ENCODE data around the gene KIF13A.

The KIF13A gene

DNA sequence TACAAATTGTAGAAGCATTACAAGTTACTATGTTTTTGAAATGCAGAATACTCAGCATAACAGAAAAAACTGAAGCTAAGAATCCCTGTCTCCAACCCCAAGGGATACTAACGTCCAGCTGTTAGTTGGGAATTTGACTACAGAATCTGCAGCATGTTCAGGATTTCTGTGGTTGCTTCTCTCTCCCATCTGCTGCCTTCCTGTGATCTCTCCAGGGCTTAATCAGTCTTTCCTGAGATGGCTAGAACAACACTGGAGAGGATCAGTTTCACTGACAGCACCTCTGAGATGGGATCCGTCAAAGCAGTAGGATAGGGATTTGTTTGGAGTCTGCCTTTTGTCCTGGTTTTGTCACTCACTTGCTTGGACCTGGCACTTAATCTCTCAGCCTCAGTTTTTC, 207.4 kb downstream of the KIF13A start:
- H3K4me3 ChIP-seq (ENCODE audit: low read length): no peak overlapping the region
- H3K9me2 ChIP-seq (replicated peaks; ENCODE audit: insufficient read depth, low read length): no peaks in the 10 kb centered on the region
- H3K4me2 ChIP-seq (ENCODE audit: low read depth, low read length): no peak overlapping the region
- no peaks in the 10 kb centered on the region for H3K4me1 ChIP-seq (ENCODE audit: low read length)
- no peak overlapping the region for H2AFZ ChIP-seq (ENCODE audit: low read length)
- H3K27me3 ChIP-seq (replicated peaks; ENCODE audit: insufficient read depth, low read length): no peaks in the 10 kb centered on the region
- no peaks in the 10 kb centered on the region for H3K36me3 ChIP-seq (replicated peaks; ENCODE audit: insufficient read depth, low read length)
- DNase-seq: no peak
- H3K9ac ChIP-seq (ENCODE audit: low read length): no peak overlapping the region
- H4K20me1 ChIP-seq (ENCODE audit: insufficient read depth, low read length): no peaks in the 10 kb centered on the region
- H3F3A ChIP-seq (ENCODE audit: insufficient read depth, low read length): no peaks in the 10 kb centered on the region
- H3K9me3 ChIP-seq (replicated peaks; ENCODE audit: insufficient read depth, low read length): no peaks in the 10 kb centered on the region
- TF ChIP-seq EZH2 (optimal IDR thresholded peaks at IDR 0.05; ENCODE audit: low read depth, low read length): no peak
- TF ChIP-seq EZH2phosphoT487 (IDR thresholded peaks at IDR 0.05; ENCODE audit: low read length): no peak
- H3K79me2 ChIP-seq (ENCODE audit: low read length): no peaks in the 10 kb centered on the region
- H3K27ac ChIP-seq (ENCODE audit: low read length): no peak overlapping the region

GRCh38 chr6:17771609-17772008, 215.8 kb downstream of the KIF13A start:
- H3F3A ChIP-seq (ENCODE audit: insufficient read depth, low read length): no peaks in the 10 kb centered on the region
- no peak overlapping the region for H3K27ac ChIP-seq (ENCODE audit: low read length)
- no peak overlapping the region for H2AFZ ChIP-seq (ENCODE audit: low read length)
- no peaks in the 10 kb centered on the region for H3K4me1 ChIP-seq (ENCODE audit: low read length)
- no peak for DNase-seq
- H3K9me2 ChIP-seq (replicated peaks; ENCODE audit: insufficient read depth, low read length): no peaks in the 10 kb centered on the region
- no peaks in the 10 kb centered on the region for H3K27me3 ChIP-seq (replicated peaks; ENCODE audit: insufficient read depth, low read length)
- no peak overlapping the region for H3K4me3 ChIP-seq (ENCODE audit: low read length)
- no peak overlapping the region for H3K9ac ChIP-seq (ENCODE audit: low read length)
- no peak overlapping the region for H3K4me2 ChIP-seq (ENCODE audit: low read depth, low read length)
- no peaks in the 10 kb centered on the region for H3K79me2 ChIP-seq (ENCODE audit: low read length)
- H3K9me3 ChIP-seq (replicated peaks; ENCODE audit: insufficient read depth, low read length): no peaks in the 10 kb centered on the region
- TF ChIP-seq EZH2phosphoT487 (IDR thresholded peaks at IDR 0.05; ENCODE audit: low read length) (no peak), CTCF (IDR thresholded peaks at IDR 0.05; ENCODE audit: low read length) (no peak), EZH2 (optimal IDR thresholded peaks at IDR 0.05; ENCODE audit: low read depth, low read length) (no peak)
- H3K36me3 ChIP-seq (replicated peaks; ENCODE audit: insufficient read depth, low read length): no peaks in the 10 kb centered on the region
- H4K20me1 ChIP-seq (ENCODE audit: insufficient read depth, low read length): no peaks in the 10 kb centered on the region

DNA sequence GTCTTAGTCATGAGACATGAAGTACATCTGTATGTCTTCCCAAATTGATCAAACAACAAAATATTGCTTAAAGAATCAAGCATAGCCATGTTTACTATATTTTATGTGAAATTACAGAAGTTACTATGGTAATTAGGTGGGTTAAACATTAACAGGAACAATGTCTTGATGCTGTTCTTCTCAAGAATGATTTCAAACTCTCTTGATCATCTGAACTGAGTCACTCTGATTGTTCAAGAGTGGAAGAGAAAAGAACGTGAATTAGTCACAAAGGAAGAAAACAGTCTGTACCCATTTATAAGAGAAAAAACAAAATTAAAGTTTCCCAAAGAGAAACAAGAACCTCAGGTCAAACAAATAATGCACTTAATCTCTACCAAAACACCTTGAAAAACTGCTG, 218.6 kb downstream of the KIF13A start:
- Histone ChIP-seq H3F3A (ENCODE audit: insufficient read depth, low read length) (no peaks in the 10 kb centered on the region), H3K36me3 (replicated peaks; ENCODE audit: insufficient read depth, low read length) (no peaks in the 10 kb centered on the region), H2AFZ (ENCODE audit: low read length) (no peak overlapping the region), H3K4me3 (ENCODE audit: low read length) (no peak overlapping the region), H3K27ac (ENCODE audit: low read length) (no peak overlapping the region), H3K4me1 (ENCODE audit: low read length) (no peaks in the 10 kb centered on the region), H3K9ac (ENCODE audit: low read length) (no peak overlapping the region), H3K4me2 (ENCODE audit: low read depth, low read length) (no peak overlapping the region), H3K9me2 (replicated peaks; ENCODE audit: insufficient read depth, low read length) (no peaks in the 10 kb centered on the region), H3K27me3 (replicated peaks; ENCODE audit: insufficient read depth, low read length) (no peaks in the 10 kb centered on the region), H3K9me3 (replicated peaks; ENCODE audit: insufficient read depth, low read length) (no peaks in the 10 kb centered on the region), H4K20me1 (ENCODE audit: insufficient read depth, low read length) (no peaks in the 10 kb centered on the region), H3K79me2 (ENCODE audit: low read length) (no peaks in the 10 kb centered on the region)
- TF ChIP-seq CTCF (IDR thresholded peaks at IDR 0.05; ENCODE audit: low read length) (no peak), EZH2phosphoT487 (IDR thresholded peaks at IDR 0.05; ENCODE audit: low read length) (no peak), EZH2 (optimal IDR thresholded peaks at IDR 0.05; ENCODE audit: low read depth, low read length) (no peak)
- DNase-seq: no peak

GRCh38 chr6:17768388-17768787, 219.0 kb downstream of the KIF13A start:
- TF ChIP-seq EZH2 (optimal IDR thresholded peaks at IDR 0.05; ENCODE audit: low read depth, low read length) (no peak), EZH2phosphoT487 (IDR thresholded peaks at IDR 0.05; ENCODE audit: low read length) (no peak), CTCF (IDR thresholded peaks at IDR 0.05; ENCODE audit: low read length) (no peak)

More at GRCh38 chr6:17768388-17768787, 219.0 kb downstream of the KIF13A start:
- H3K27ac ChIP-seq (ENCODE audit: low read length): no peak overlapping the region
- no peak overlapping the region for H3K4me2 ChIP-seq (ENCODE audit: low read depth, low read length)
- H4K20me1 ChIP-seq (ENCODE audit: insufficient read depth, low read length): no peaks in the 10 kb centered on the region
- no peaks in the 10 kb centered on the region for H3K9me3 ChIP-seq (replicated peaks; ENCODE audit: insufficient read depth, low read length)
- H3F3A ChIP-seq (ENCODE audit: insufficient read depth, low read length): no peaks in the 10 kb centered on the region
- H3K27me3 ChIP-seq (replicated peaks; ENCODE audit: insufficient read depth, low read length): no peaks in the 10 kb centered on the region
- no peaks in the 10 kb centered on the region for H3K36me3 ChIP-seq (replicated peaks; ENCODE audit: insufficient read depth, low read length)
- no peak overlapping the region for H3K4me3 ChIP-seq (ENCODE audit: low read length)
- H3K79me2 ChIP-seq (ENCODE audit: low read length): no peaks in the 10 kb centered on the region
- H3K9ac ChIP-seq (ENCODE audit: low read length): no peak overlapping the region
- H3K9me2 ChIP-seq (replicated peaks; ENCODE audit: insufficient read depth, low read length): no peaks in the 10 kb centered on the region
- H3K4me1 ChIP-seq (ENCODE audit: low read length): no peaks in the 10 kb centered on the region
- no peak for DNase-seq
- H2AFZ ChIP-seq (ENCODE audit: low read length): no peak overlapping the region

Data from MM.1S (cell line).